ENCODE results near the gene ARPC4. TPM values are rescaled to one million over a fixed set of nuclear protein-coding genes. Genes with fewer than 3 reads are reported as not detected.
"Not testable (repeated sequence)": the region's sequence is repeated elsewhere in the genome, so short reads cannot be mapped to it uniquely, and the experiment has no call there.

The ARPC4 gene
- polyA plus RNA-seq, 1 donor: 166 TPM

GRCh38 chr3:9851926-9852325 is 59.0 kb downstream of the ARPC4 start:
- not testable (repeated sequence) for DNase-seq; H3K27ac ChIP-seq (ENCODE audit: low read length); H3K9me3 ChIP-seq (ENCODE audit: control insufficient read depth, low read depth, low read length); H3K36me3 ChIP-seq (ENCODE audit: control insufficient read depth, insufficient read depth, low read length); H3K4me3 ChIP-seq (ENCODE audit: low read length); H3K4me1 ChIP-seq (ENCODE audit: control insufficient read depth, insufficient read depth, low read length); H3K27me3 ChIP-seq (ENCODE audit: control insufficient read depth, insufficient read depth, low read length)
- WGBS (ENCODE audit: insufficient coverage, low lambda C conversion rate): no CpG with 5 or more reads among the region's 6 CpGs

GRCh38 chr3:9852528-9852927 is 59.6 kb downstream of the ARPC4 start:
- Histone ChIP-seq H3K36me3 (ENCODE audit: control insufficient read depth, insufficient read depth, low read length) (no peaks in the 10 kb centered on the region), H3K9me3 (ENCODE audit: control insufficient read depth, low read depth, low read length) (no peaks in the 10 kb centered on the region), H3K27ac (ENCODE audit: low read length) (no peak overlapping the region), H3K4me1 (ENCODE audit: control insufficient read depth, insufficient read depth, low read length) (no peaks in the 10 kb centered on the region), H3K27me3 (ENCODE audit: control insufficient read depth, insufficient read depth, low read length) (no peaks in the 10 kb centered on the region), H3K4me3 (ENCODE audit: low read length) (no peak overlapping the region)
- no peak for DNase-seq
- 100% methylated on average over 1 of the region's 6 CpGs for WGBS (ENCODE audit: insufficient coverage, low lambda C conversion rate)

GRCh38 chr3:9854291-9854940 is 61.5 kb downstream of the ARPC4 start:
- not testable (repeated sequence) for H3K27ac ChIP-seq (ENCODE audit: low read length); H3K36me3 ChIP-seq (ENCODE audit: control insufficient read depth, insufficient read depth, low read length); H3K9me3 ChIP-seq (ENCODE audit: control insufficient read depth, low read depth, low read length); H3K4me1 ChIP-seq (ENCODE audit: control insufficient read depth, insufficient read depth, low read length); DNase-seq; H3K4me3 ChIP-seq (ENCODE audit: low read length); H3K27me3 ChIP-seq (ENCODE audit: control insufficient read depth, insufficient read depth, low read length)
- WGBS (ENCODE audit: insufficient coverage, low lambda C conversion rate): 93% methylated on average over 3 of the region's 11 CpGs

- no peak for DNase-seq
- H3K4me1 ChIP-seq (ENCODE audit: control insufficient read depth, insufficient read depth, low read length): no peaks in the 10 kb centered on the region
- H3K27ac ChIP-seq (ENCODE audit: low read length): no peak overlapping the region
- H3K27me3 ChIP-seq (ENCODE audit: control insufficient read depth, insufficient read depth, low read length): no peaks in the 10 kb centered on the region
- H3K4me3 ChIP-seq (ENCODE audit: low read length): no peak overlapping the region
- H3K36me3 ChIP-seq (ENCODE audit: control insufficient read depth, insufficient read depth, low read length): no peaks in the 10 kb centered on the region
- no CpG with 5 or more reads among the region's 3 CpGs for WGBS (ENCODE audit: insufficient coverage, low lambda C conversion rate)
- no peaks in the 10 kb centered on the region for H3K9me3 ChIP-seq (ENCODE audit: control insufficient read depth, low read depth, low read length)
Observed at GRCh38 chr3:9855594-9855993, 62.7 kb downstream of the ARPC4 start.

Other genes starting within 250 kb of the ARPC4 start
- gene LHFPL4, start 239.3 kb upstream of the ARPC4 start, polyA plus RNA-seq: 1.1 TPM
- gene MTMR14, start 143.6 kb upstream of the ARPC4 start, polyA plus RNA-seq: 28.5 TPM
- 0.73 TPM for gene CPNE9, start 89.2 kb upstream of the ARPC4 start, polyA plus RNA-seq
- gene BRPF1, start 61.3 kb upstream of the ARPC4 start, polyA plus RNA-seq: 17.6 TPM
- gene OGG1, start 43.1 kb upstream of the ARPC4 start, polyA plus RNA-seq: 114 TPM
- gene CAMK1, start 23.1 kb upstream of the ARPC4 start, polyA plus RNA-seq: 36.9 TPM
- 50.0 TPM for gene TADA3, start 609 bp upstream of the ARPC4 start, polyA plus RNA-seq
- gene TTLL3, start 17.2 kb downstream of the ARPC4 start, polyA plus RNA-seq: 97.4 TPM
- gene RPUSD3, start 50.9 kb downstream of the ARPC4 start, polyA plus RNA-seq: 31.8 TPM
- gene CIDEC, start 87.2 kb downstream of the ARPC4 start, polyA plus RNA-seq: 35.6 TPM
- 49.5 TPM for gene JAGN1, start 97.5 kb downstream of the ARPC4 start, polyA plus RNA-seq
- gene IL17RE, start 109.8 kb downstream of the ARPC4 start, polyA plus RNA-seq: 60.9 TPM
- 36.3 TPM for gene IL17RC, start 124.0 kb downstream of the ARPC4 start, polyA plus RNA-seq
- 64.8 TPM for gene CRELD1, start 140.8 kb downstream of the ARPC4 start, polyA plus RNA-seq
- 1.8 TPM for gene PRRT3, start 159.3 kb downstream of the ARPC4 start, polyA plus RNA-seq
- 65.2 TPM for gene EMC3, start 193.8 kb downstream of the ARPC4 start, polyA plus RNA-seq
- gene FANCD2, start 233.4 kb downstream of the ARPC4 start, polyA plus RNA-seq: 14.5 TPM